ENCODE data around the gene MKRN2OS. TPM values are rescaled to one million over a fixed set of nuclear protein-coding genes. Genes with fewer than 3 reads are reported as not detected.

The MKRN2OS gene
- total and polyA plus RNA-seq, 2 donors from 2014 or later, result 1.7 TPM; not detected in 1

GRCh38 chr3:12513694-12514446, 31.4 kb downstream of the MKRN2OS start:
- DNase-seq (no peak), FAIRE-seq (no peak)
- Histone ChIP-seq H3K9ac (ENCODE audit: low read length in 3 of 3) (no peak overlapping the region), H3K27ac (ENCODE audit: low read depth in 2 of 2, low read length in 2 of 2) (no peak overlapping the region), H3K4me3 (ENCODE audit: low read length in 3 of 3) (no peak overlapping the region), H3K9me3 (ENCODE audit: control insufficient read depth in 2 of 3, insufficient read depth in 1 of 3, low read length in 3 of 3) (no peaks in the 10 kb centered on the region), H3K36me3 (ENCODE audit: control insufficient read depth in 2 of 3, insufficient read depth in 3 of 3, low read length in 3 of 3) (peaks cover 0 to 7% (median 5%) of the 10 kb centered on the region in 3 donors), H3K27me3 (ENCODE audit: control insufficient read depth, insufficient read depth, low read length) (no peaks in the 10 kb centered on the region), H3K4me1 (ENCODE audit: control insufficient read depth in 2 of 3, insufficient read depth in 2 of 3, low read depth in 1 of 3, low read length in 3 of 3) (no peaks in the 10 kb centered on the region)
- no peak for TF ChIP-seq CTCF (IDR thresholded peaks at IDR 0.05; ENCODE audit: borderline replicate concordance, extremely low read depth, insufficient read depth)
- intact Hi-C loops (cut with DNase I), result no loop called here

GRCh38 chr3:12512534-12513118, 32.7 kb downstream of the MKRN2OS start:
- TF ChIP-seq CTCF (IDR thresholded peaks at IDR 0.05; ENCODE audit: borderline replicate concordance, extremely low read depth, insufficient read depth), result no peak
- no peaks in the 10 kb centered on the region for H3K9me3 ChIP-seq (ENCODE audit: control insufficient read depth in 2 of 3, insufficient read depth in 1 of 3, low read length in 3 of 3)
- no peaks in the 10 kb centered on the region for H3K27me3 ChIP-seq (ENCODE audit: control insufficient read depth, insufficient read depth, low read length)
- intact Hi-C loops (cut with DNase I), result no loop called here
- H3K36me3 ChIP-seq (ENCODE audit: control insufficient read depth in 2 of 3, insufficient read depth in 3 of 3, low read length in 3 of 3), result peaks cover 0 to 9% (median 5%) of the 10 kb centered on the region in 3 donors
- no peaks in the 10 kb centered on the region for H3K4me1 ChIP-seq (ENCODE audit: control insufficient read depth in 2 of 3, insufficient read depth in 2 of 3, low read depth in 1 of 3, low read length in 3 of 3)
- no peak overlapping the region for H3K9ac ChIP-seq (ENCODE audit: low read length in 3 of 3)
- no peak overlapping the region for H3K27ac ChIP-seq (ENCODE audit: low read depth in 2 of 2, low read length in 2 of 2)
- no peak overlapping the region for H3K4me3 ChIP-seq (ENCODE audit: low read length in 3 of 3)
- no peak for DNase-seq
- FAIRE-seq, result no peak

- FAIRE-seq, result no peak
- TF ChIP-seq CTCF (IDR thresholded peaks at IDR 0.05; ENCODE audit: borderline replicate concordance, extremely low read depth, insufficient read depth), result no peak
- no peaks in the 10 kb centered on the region for H3K27me3 ChIP-seq (ENCODE audit: control insufficient read depth, insufficient read depth, low read length)
- no peak for DNase-seq
- H3K4me3 ChIP-seq (ENCODE audit: low read length in 3 of 3), result no peak overlapping the region
- intact Hi-C loops (cut with DNase I), result no loop called here
- H3K36me3 ChIP-seq (ENCODE audit: control insufficient read depth in 2 of 3, insufficient read depth in 3 of 3, low read length in 3 of 3), result peaks cover 0 to 10% (median 8%) of the 10 kb centered on the region in 3 donors
- no peak overlapping the region for H3K9ac ChIP-seq (ENCODE audit: low read length in 3 of 3)
- H3K27ac ChIP-seq (ENCODE audit: low read depth in 2 of 2, low read length in 2 of 2), result no peak overlapping the region
- no peaks in the 10 kb centered on the region for H3K9me3 ChIP-seq (ENCODE audit: control insufficient read depth in 2 of 3, insufficient read depth in 1 of 3, low read length in 3 of 3)
- no peaks in the 10 kb centered on the region for H3K4me1 ChIP-seq (ENCODE audit: control insufficient read depth in 2 of 3, insufficient read depth in 2 of 3, low read depth in 1 of 3, low read length in 3 of 3)
Measured at GRCh38 chr3:12509466-12509865, 35.8 kb downstream of the MKRN2OS start.

All from kidney (tissue), 14 donors.